ENCODE measurements around the gene SUMF2. TPM values are rescaled to one million over a fixed set of nuclear protein-coding genes. Genes with fewer than 3 reads are reported as not detected.

The SUMF2 gene
- total and polyA plus RNA-seq, 2 of the 13 experiments (the other 11 are each of a cell fraction or from before 2014, with no cell fraction given): 48.9 to 54.4 TPM

GRCh38 chr7:56033671-56034432 is 30.2 kb upstream of the SUMF2 start (continued):
- no peak; the same call in 1 of the 2 replicates for TF ChIP-seq HMGXB3 (CRISPR knock-in tag; IDR thresholded peaks at IDR 0.05; ENCODE audit: borderline replicate concordance)
- TF ChIP-seq MXD3 (CRISPR knock-in tag; IDR thresholded peaks at IDR 0.05): peak; percentile 64; the same call in 1 of the 2 replicates
- 0 out of 2 replicates have a peak, but pooled peaks have one; percentile 18 for TF ChIP-seq ZBTB34 (CRISPR knock-in tag; IDR thresholded peaks at IDR 0.05)
- TF ChIP-seq IRF2 (CRISPR knock-in tag; IDR thresholded peaks at IDR 0.05): peak; percentile 33; the same call in 1 of the 2 replicates
- no peak; the same call in 1 of the 2 replicates for TF ChIP-seq ONECUT2 (CRISPR knock-in tag; IDR thresholded peaks at IDR 0.05)
- TF ChIP-seq PAX8 (CRISPR knock-in tag; IDR thresholded peaks at IDR 0.05; ENCODE audit: borderline replicate concordance): no peak
- peak; percentile 76; the same call in 1 of the 2 replicates for TF ChIP-seq ZFY (CRISPR knock-in tag; IDR thresholded peaks at IDR 0.05)
- no peak for TF ChIP-seq TEAD2 (CRISPR knock-in tag; IDR thresholded peaks at IDR 0.05)
- TF ChIP-seq JARID2 (CRISPR knock-in tag; IDR thresholded peaks at IDR 0.05; ENCODE audit: insufficient replicate concordance): no peak
- TF ChIP-seq ASH2L (IDR thresholded peaks at IDR 0.05; ENCODE audit: insufficient read length, low read depth, low read length): peak; percentile 87
- no peak for TF ChIP-seq ZSCAN30 (CRISPR knock-in tag; IDR thresholded peaks at IDR 0.05)
- TF ChIP-seq SP2 (CRISPR knock-in tag; IDR thresholded peaks at IDR 0.05): no peak
- peak; percentile 94 for TF ChIP-seq ZNF292 (CRISPR knock-in tag; IDR thresholded peaks at IDR 0.05; ENCODE audit: borderline replicate concordance, low read depth)
- peak; percentile 45; the same call in 1 of the 2 replicates for TF ChIP-seq SOX5 (CRISPR knock-in tag; IDR thresholded peaks at IDR 0.05; ENCODE audit: borderline replicate concordance)
- TF ChIP-seq GATA4 (IDR thresholded peaks at IDR 0.05; ENCODE audit: borderline replicate concordance, low read depth): peak; percentile 80; the same call in 1 of the 2 replicates
- peak; percentile 70 for TF ChIP-seq ZGPAT (CRISPR knock-in tag; IDR thresholded peaks at IDR 0.05)
- peak; percentile 6; the same call in 1 of the 2 replicates for TF ChIP-seq ELF1 (CRISPR knock-in tag; IDR thresholded peaks at IDR 0.05)
- TF ChIP-seq ZNF598 (CRISPR knock-in tag; IDR thresholded peaks at IDR 0.05; ENCODE audit: borderline replicate concordance): peak; percentile 25; the same call in 1 of the 2 replicates
- peak; percentile 82; the same call in 1 of the 2 replicates for TF ChIP-seq HES4 (CRISPR knock-in tag; IDR thresholded peaks at IDR 0.05; ENCODE audit: borderline replicate concordance)
- no peak for TF ChIP-seq FOXO4 (CRISPR knock-in tag; conservative IDR thresholded peaks at IDR 0.05)

All from HepG2 (cell line).